Sigmoid colon (tissue), 7 donors: Measurements from ENCODE around the gene BPIFB4. TPM values are rescaled to one million over a fixed set of nuclear protein-coding genes. Genes with fewer than 3 reads are reported as not detected.
"Not testable (repeated sequence)": the region's sequence is repeated elsewhere in the genome, so short reads cannot be mapped to it uniquely, and the experiment has no call there.

ENCODE experiments used
- DNase-seq: peaks from one replicate; pipeline ENCODE4 v3.0.0-alpha.2; 2019
- H3K27ac ChIP-seq, 4 donors: fragments of 200-600 bp; sonication (generic); one replicate each; pipeline ENCODE4 v1.5.1; 2016 to 2019; ENCODE audit warnings: mild to moderate bottlenecking in 1 of 4
- H3K27me3 ChIP-seq, 3 donors: fragments of 200-600 bp; sonication (generic); one replicate each; pipeline ENCODE4 v1.5.1; 2019; ENCODE audit warnings: mild to moderate bottlenecking in 1 of 3
- H3K36me3 ChIP-seq, 4 donors: fragments of 200-600 bp; sonication (generic); one replicate each; pipeline ENCODE4 v1.5.1; 2016 to 2019
- H3K4me1 ChIP-seq, 4 donors: fragments of 200-600 bp; sonication (generic); one replicate each; pipeline ENCODE4 v1.5.1; 2017 to 2019
- H3K4me3 ChIP-seq, 4 donors: fragments of 200-600 bp; sonication (generic); one replicate each; pipeline ENCODE4 v1.5.1; 2017 to 2019; ENCODE audit warnings: mild to moderate bottlenecking in 2 of 4, moderate library complexity in 1 of 4
- H3K9me3 ChIP-seq, 4 donors: fragments of 200-600 bp in 3 of 4; sonication (generic) in 3 of 4; one replicate each; pipeline versions ENCODE4 v1.5.1 to v1.6.1; 2013 to 2019
- CTCF ChIP-seq, 4 experiments: fragments of 450-650 bp in 3 of 4; fragments of 200-600 bp in 1 of 4; IDR thresholded peaks; one replicate each; pipeline ENCODE4 v1.5.1; 2016 to 2019; ENCODE audit warnings: antibody characterized with exemption in 4 of 4, mild to moderate bottlenecking in 3 of 4, moderate library complexity in 2 of 4
- EP300 ChIP-seq, 4 donors: sonication (generic); formaldehyde crosslinking; IDR thresholded peaks; one replicate each; pipeline ENCODE4 v1.6.1; 2017; ENCODE audit warnings: antibody characterized with exemption in 4 of 4
- POLR2A ChIP-seq, 2 donors: fragments of 450-650 bp; IDR thresholded peaks; one replicate each; pipeline ENCODE4 v1.6.1; 2016; ENCODE audit warnings: antibody characterized with exemption in 2 of 2, mild to moderate bottlenecking in 2 of 2, moderate library complexity in 2 of 2
- POLR2AphosphoS5 ChIP-seq, 4 donors: sonication (generic); formaldehyde crosslinking; IDR thresholded peaks; one replicate each; pipeline ENCODE4 v1.6.1; 2017; ENCODE audit warnings: antibody characterized with exemption in 4 of 4
- WGBS, 2 donors: extraction: QIAGEN DNeasy Blood & Tissue Kit; methylation state at CpG; one replicate each; pipeline ENCODE4 v1.1.7; 2013; 5-methylcytosine and 5-hydroxymethylcytosine counted together
- intact Hi-C: fragments of 100-400 bp; cut with DNase I; formaldehyde crosslinking; loops from one replicate; pipeline ENCODE4 v1.15.1; 2023
- polyA plus RNA-seq, 3 donors: library from polyadenylated mRNA; stranded (reverse); fragments of 200-250 nt; gene quantifications; one replicate each; pipeline ENCODE4 v1.2.3, GENCODE V29; 2013
- total RNA-seq, 4 donors: library from RNA; depleted of rRNA; stranded (reverse); fragments of >200 nt; gene quantifications; one replicate each; pipeline ENCODE4 v1.1.0, GENCODE V29; 2016
- donor health status: healthy with polysubstance abuse.
- donor health status: Bipolar disorder and iron deficiency.
- donor health status: healthy.

BPIFB4 gene
- total and polyA plus RNA-seq, 7 donors = not detected

- DNase-seq = no peak
- intact Hi-C loops = no loop called here
- no peaks in the 10 kb centered on the region for H3K9me3 ChIP-seq
- no peak overlapping the region for H3K27ac ChIP-seq
- H3K36me3 ChIP-seq = no peaks in the 10 kb centered on the region
- TF ChIP-seq EP300 (IDR thresholded peaks at IDR 0.05) (no peak), POLR2A (IDR thresholded peaks at IDR 0.05) (no peak), CTCF (IDR thresholded peaks at IDR 0.05) (no peak), POLR2AphosphoS5 (IDR thresholded peaks at IDR 0.05) (no peak)
- H3K27me3 ChIP-seq = no peaks in the 10 kb centered on the region
- WGBS, 2 donors = 78 to 79% methylated on average over 8 of the region's 8 CpGs
- H3K4me3 ChIP-seq = no peak overlapping the region
- H3K4me1 ChIP-seq = no peaks in the 10 kb centered on the region
Measured at GRCh38 chr20:33110147-33110825, 30.8 kb downstream of the BPIFB4 start.

GRCh38 chr20:33111306-33111705 lies 31.9 kb downstream of the BPIFB4 start:
- Histone ChIP-seq H3K4me3 (no peak overlapping the region), H3K27me3 (no peaks in the 10 kb centered on the region), H3K9me3 (no peaks in the 10 kb centered on the region), H3K36me3 (no peaks in the 10 kb centered on the region), H3K4me1 (no peaks in the 10 kb centered on the region), H3K27ac (no peak overlapping the region)
- no peak for DNase-seq
- TF ChIP-seq EP300 (IDR thresholded peaks at IDR 0.05) (no peak), CTCF (IDR thresholded peaks at IDR 0.05) (no peak), POLR2AphosphoS5 (IDR thresholded peaks at IDR 0.05) (no peak), POLR2A (IDR thresholded peaks at IDR 0.05) (no peak)
- 88 to 92% methylated on average over 5 of the region's 5 CpGs for WGBS, 2 donors
- intact Hi-C loops = no loop called here

DNA sequence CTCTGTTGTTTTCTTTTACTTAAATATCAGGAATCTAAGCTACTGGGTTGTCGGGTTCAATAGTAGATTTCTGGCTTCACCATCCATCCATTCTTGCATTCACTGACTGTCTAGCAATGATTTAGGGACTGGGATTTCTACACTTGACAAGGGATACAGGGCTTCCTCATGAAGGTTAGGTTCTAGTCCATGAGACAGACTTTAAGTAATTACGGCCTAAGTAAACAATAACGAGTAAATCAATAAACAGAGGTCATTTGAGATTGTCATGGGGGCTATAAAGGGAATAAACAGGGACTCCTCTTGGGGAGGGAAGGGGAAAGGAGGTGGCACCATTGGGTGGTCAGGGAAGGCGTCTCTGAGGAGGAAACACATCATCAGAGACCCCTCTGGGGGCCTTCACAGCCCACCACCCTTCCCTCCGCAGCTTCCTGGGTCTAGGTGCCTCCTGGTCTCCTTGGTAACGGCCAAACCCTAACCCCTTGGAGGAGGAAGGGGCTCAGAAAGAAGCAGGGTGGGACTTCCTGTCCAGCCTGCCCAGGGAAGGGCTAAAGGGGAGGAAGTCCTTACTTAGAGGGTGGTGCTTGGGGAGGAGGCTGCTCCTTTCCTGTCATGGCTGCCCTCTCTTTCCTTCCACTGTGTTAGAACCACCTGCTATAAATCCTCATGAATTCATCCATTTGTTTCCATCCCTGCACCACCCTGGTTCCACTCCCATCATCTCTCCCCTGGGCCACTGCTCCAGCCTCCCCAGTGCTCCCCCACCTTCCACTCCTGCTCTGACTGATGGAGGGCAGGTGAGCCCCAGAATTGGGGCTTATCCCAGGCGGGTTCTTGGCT lies 33.3 kb downstream of the BPIFB4 start:
- Histone ChIP-seq H3K27me3 (no peaks in the 10 kb centered on the region), H3K27ac (no peak overlapping the region), H3K36me3 (no peaks in the 10 kb centered on the region), H3K4me3 (no peak overlapping the region), H3K4me1 (no peaks in the 10 kb centered on the region), H3K9me3 (no peaks in the 10 kb centered on the region)
- DNase-seq = no peak
- WGBS, 2 donors = 47 to 77% methylated on average over 7 of the region's 7 CpGs
- TF ChIP-seq EP300 (IDR thresholded peaks at IDR 0.05) (no peak), CTCF (IDR thresholded peaks at IDR 0.05) (no peak), POLR2A (IDR thresholded peaks at IDR 0.05) (no peak), POLR2AphosphoS5 (IDR thresholded peaks at IDR 0.05) (no peak)
- intact Hi-C loops = no loop called here

DNA sequence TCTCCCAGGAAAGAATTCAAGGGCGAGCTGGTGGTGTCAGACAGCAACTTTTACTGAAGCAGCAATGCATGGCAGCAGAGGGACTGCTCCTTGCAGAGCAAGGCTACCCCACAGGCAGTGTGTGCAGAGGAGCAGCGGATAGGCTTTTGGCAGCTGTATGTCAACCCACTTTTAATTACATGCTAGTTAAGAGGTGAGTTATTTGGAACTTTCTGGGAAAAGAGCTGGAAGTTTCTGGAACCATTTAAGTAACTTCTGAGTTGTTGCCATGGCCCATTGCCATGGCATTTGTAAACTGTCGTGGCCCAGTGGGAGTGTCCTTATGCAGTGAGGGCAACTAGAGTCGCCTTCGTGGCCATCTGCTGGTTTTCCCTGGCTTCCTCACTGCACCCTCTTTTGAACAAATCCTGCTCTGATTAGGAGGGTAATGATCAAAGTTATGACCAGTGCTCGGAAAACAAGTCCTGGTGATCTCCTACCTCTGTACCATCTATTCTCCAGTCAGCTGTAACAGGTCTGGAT lies 34.0 kb downstream of the BPIFB4 start:
- WGBS, 2 donors = 73 to 75% methylated on average over 6 of the region's 6 CpGs
- intact Hi-C loops = no loop called here

DNA sequence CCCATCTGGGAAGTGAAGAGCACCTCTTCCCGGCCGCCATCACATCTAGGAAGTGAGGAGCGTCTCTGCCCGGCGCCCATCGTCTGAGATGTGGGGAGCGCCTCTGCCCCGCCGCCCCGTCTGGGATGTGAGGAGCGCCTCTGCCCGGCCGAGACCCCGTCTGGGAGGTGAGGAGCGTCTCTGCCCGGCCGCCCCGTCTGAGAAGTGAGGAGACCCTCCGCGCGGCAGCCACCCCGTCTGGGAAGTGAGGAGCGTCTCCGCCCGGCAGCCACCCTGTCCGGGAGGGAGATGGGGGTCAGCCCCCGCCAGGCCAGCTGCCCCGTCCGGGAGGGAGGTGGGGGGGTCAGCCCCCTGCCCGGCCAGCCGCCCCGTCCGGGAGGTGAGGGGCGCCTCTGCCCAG lies 36.1 kb downstream of the BPIFB4 start:
- H3K27ac ChIP-seq, H3K27me3 ChIP-seq, H3K9me3 ChIP-seq, H3K4me1 ChIP-seq, intact Hi-C loops, H3K4me3 ChIP-seq, H3K36me3 ChIP-seq, DNase-seq: not testable (repeated sequence)
- WGBS, 2 donors = 95% methylated on average over 33 of the region's 34 CpGs

More for the DNA sequence above, 34.0 kb downstream of the BPIFB4 start:
- H3K36me3 ChIP-seq = no peaks in the 10 kb centered on the region
- no peak overlapping the region for H3K4me3 ChIP-seq
- no peaks in the 10 kb centered on the region for H3K4me1 ChIP-seq
- no peaks in the 10 kb centered on the region for H3K27me3 ChIP-seq
- H3K27ac ChIP-seq = no peak overlapping the region
- TF ChIP-seq POLR2AphosphoS5 (IDR thresholded peaks at IDR 0.05) = no peak
- no peak for TF ChIP-seq CTCF (IDR thresholded peaks at IDR 0.05)
- TF ChIP-seq POLR2A (IDR thresholded peaks at IDR 0.05) = no peak
- no peak for TF ChIP-seq EP300 (IDR thresholded peaks at IDR 0.05)
- no peak for DNase-seq
- no peaks in the 10 kb centered on the region for H3K9me3 ChIP-seq
